GM18868 (cell line): ENCODE measurements around the gene ZFAND2A.
"Not testable (repeated sequence)": the region's sequence is repeated elsewhere in the genome, so short reads cannot be mapped to it uniquely, and the experiment has no call there.

ENCODE experiments used
- ATAC-seq: cut with Tn5 transposase; IDR thresholded peaks from one replicate; pipeline ENCODE4 v1.9.1; 2021; ENCODE audit warnings: mild to moderate bottlenecking, moderate library complexity; ENCODE audit not compliant: unreplicated experiment

The ZFAND2A gene

DNA sequence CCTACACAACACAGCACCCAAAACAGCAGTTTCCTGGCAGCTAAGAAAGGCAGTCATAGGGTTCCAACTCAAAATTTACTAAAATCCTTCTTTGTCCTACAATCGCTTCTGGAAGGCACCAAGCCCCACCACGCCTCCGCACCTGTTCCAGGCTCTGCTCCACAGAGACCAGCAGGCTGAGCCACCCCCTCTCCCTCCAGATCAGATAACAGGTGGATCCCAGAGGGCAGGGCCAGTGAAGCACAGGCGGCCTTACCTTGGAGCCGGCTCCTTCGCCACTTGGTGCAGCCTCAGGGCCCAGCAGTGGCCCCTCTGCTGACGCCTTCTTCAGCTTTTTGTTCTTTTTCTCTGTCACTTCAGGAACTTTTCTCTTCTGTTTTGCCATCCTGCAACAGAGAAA lies 33.0 kb downstream of the ZFAND2A start:
- no peak for ATAC-seq

DNA sequence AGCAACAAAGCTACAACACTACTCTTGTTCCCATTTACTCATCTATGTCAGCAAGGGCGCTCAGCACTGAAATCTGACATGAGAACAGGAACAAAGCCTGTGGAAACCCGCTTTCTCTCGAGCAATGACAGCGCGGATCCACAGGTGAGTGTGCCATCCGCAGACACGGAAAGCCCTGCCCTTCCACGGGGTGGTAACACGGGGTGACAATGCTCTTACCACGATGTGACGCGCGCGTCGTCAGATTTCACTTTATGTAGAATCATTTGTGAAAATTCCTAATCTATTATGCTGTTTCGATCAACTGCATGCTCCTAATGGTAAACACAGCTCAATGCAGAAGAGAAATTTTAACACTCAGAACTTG lies 34.4 kb downstream of the ZFAND2A start:
- ATAC-seq: no peak

- no peak for ATAC-seq
Observed at GRCh38 chr7:1124816-1125602, 35.0 kb downstream of the ZFAND2A start.

GRCh38 chr7:1124164-1124563 lies 35.8 kb downstream of the ZFAND2A start:
- no peak for ATAC-seq

DNA sequence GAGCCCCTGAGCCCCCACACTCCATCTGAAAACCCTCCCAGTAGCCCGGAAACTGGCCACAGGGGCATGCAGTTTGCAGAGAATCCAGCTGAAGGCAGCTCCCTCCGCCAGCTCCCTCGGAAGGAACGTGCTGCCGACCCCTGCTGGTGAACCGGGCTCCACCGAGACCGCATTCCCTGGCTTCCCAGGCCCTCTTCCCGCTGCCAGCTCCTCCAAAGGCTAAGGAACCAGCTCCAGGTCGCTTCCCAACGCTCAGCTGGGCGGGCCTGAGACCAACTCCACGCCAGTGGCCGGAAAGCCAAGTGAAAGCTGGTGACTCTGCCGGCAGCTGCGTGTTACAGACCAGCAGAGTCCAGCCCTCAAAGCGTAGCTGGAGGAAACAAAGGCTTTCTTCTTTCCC lies 36.3 kb downstream of the ZFAND2A start:
- no peak for ATAC-seq

- no peak for ATAC-seq
Observed at GRCh38 chr7:1122832-1123501, 37.0 kb downstream of the ZFAND2A start.

DNA sequence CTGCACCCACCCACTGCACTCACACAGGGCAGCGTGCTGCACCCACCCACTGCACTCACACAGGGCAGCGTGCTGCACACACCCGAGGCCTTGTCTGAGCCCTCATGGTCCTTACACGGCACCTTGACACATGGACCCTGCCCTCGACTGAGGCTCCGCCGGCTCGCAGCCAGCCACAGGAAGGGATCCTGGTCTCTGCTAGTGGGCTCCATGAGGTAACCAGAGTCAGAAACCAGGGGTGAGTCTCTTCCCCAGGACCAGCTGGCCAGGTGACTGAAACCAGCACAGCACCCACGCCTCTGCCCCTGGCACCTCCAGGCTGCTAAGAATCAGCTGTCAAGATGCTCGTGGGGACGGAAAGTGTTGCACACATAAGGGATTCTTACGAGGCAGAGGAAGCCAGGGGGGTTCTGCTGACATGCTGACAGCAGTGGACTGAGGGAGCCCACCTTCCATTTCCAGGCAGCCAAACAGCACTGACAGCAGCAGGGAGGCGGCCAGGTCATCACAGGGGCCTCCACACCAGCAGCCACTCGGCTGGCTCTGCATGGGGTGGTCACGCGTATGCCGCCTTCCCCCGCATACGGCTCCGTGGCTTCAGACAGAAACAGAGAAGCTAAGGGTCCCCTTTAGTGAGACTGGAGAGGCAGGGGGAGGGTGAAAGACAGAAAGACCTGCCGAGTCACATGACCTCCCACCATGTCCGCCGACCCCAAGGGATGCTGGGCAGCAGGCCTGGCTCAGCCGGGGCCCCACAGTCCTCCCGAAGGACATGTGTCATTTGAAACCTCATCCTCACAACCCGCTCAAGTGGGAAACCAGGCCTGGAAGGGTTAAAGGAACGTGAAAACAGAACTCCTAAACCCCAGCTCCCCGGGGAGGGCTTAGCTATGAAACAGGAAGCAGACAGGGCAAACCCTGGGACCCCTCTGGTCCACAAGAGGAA lies 37.8 kb downstream of the ZFAND2A start:
- ATAC-seq: no peak

- no peak for ATAC-seq
Observed at GRCh38 chr7:1121476-1121875, 38.5 kb downstream of the ZFAND2A start.

GRCh38 chr7:1120791-1121190 lies 39.2 kb downstream of the ZFAND2A start:
- ATAC-seq: no peak

GRCh38 chr7:1119201-1119600 lies 40.8 kb downstream of the ZFAND2A start:
- no peak for ATAC-seq

DNA sequence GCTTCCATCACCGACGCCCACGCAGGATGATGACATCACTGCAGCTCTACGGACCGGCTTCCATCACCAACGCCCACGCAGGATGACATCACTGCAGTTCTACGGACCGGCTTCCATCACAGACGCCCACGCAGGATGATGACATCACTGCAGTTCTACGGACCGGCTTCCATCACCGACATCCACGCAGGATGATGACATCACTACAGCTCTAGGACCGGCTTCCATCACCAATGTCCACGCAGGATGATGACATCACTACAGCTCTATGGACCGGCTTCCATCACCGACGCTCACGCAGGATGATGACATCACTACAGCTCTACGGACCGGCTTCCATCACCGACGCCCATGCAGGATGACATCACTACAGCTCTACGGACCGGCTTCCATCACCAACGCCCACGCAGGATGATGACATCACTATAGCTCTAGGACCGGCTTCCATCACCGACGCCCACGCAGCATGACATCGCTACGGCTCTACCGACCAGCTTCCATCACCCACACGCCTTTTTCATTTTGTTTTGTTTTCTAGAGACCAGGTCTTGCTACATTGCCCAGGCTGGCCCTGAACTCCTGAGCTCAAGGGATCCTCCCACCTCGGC lies 42.6 kb downstream of the ZFAND2A start:
- ATAC-seq: no peak

GRCh38 chr7:1116383-1117008 lies 43.5 kb downstream of the ZFAND2A start:
- not testable (repeated sequence) for ATAC-seq

GRCh38 chr7:1115171-1116045 lies 44.6 kb downstream of the ZFAND2A start:
- not testable (repeated sequence) for ATAC-seq

DNA sequence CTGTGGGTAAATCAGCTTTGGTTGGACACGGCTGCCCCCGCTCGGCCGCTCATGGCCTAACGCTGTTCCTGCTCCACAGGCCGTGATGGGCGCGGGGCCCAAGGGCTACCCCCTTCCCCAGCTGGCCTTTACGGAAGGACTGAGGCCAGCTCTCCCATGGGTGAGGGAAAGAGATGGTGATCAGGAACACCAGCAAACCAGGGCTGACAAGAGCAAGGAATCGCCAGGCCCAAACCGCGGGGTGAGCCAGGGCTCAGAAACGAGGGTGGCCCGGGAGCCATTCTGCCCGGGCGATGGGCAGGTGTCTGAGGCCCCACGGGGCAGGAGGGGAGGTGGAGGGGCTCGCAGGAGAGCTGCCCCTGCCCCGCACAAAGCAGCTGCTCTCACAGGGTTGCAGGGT lies 45.5 kb downstream of the ZFAND2A start:
- no peak for ATAC-seq

GRCh38 chr7:1114088-1114487 lies 45.9 kb downstream of the ZFAND2A start:
- no peak for ATAC-seq

- no peak for ATAC-seq
Observed at GRCh38 chr7:1113548-1113885, 46.5 kb downstream of the ZFAND2A start.

- ATAC-seq: no peak
Observed at GRCh38 chr7:1112625-1113547, 47.1 kb downstream of the ZFAND2A start.

DNA sequence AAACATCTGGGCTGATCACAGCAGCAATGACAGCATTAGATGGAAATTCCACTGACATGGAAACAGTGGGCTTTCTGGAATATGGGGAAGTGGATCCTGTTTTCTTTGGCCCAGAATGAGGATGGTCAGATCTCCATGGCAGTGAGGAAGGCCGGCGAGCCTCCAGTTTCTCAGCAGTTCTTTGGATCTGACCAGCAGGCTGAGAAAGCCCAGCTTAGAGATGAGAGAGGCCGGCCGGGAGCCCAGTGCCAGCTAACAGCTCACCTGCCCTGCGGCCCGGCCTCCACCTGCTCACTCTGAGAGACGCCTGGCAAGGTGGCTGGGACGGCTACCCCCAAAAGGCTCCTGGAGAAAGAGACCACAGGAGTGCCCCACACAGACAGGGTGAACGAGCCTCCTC lies 47.9 kb downstream of the ZFAND2A start:
- no peak for ATAC-seq

DNA sequence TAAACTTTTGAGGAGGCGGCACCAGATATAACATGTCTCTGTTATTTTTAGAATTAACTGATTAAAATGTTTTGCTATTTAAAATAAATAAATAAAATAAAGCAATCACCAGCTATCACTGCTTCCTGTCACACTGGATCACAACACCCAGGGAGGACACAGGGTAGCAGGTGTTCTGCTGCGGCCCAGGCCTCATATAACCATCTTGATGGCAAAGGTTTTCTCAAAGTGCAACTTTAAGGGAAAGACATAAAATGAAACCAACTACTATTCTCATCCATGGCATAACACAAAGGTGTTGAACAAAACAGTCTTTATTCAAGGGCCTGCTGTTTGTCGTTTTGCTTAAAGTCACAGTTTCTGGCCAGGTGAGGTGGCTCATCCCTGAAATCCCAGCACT lies 48.8 kb downstream of the ZFAND2A start:
- no peak for ATAC-seq
